ENCODE results near the gene ADRM1.

Gene ADRM1

DNA sequence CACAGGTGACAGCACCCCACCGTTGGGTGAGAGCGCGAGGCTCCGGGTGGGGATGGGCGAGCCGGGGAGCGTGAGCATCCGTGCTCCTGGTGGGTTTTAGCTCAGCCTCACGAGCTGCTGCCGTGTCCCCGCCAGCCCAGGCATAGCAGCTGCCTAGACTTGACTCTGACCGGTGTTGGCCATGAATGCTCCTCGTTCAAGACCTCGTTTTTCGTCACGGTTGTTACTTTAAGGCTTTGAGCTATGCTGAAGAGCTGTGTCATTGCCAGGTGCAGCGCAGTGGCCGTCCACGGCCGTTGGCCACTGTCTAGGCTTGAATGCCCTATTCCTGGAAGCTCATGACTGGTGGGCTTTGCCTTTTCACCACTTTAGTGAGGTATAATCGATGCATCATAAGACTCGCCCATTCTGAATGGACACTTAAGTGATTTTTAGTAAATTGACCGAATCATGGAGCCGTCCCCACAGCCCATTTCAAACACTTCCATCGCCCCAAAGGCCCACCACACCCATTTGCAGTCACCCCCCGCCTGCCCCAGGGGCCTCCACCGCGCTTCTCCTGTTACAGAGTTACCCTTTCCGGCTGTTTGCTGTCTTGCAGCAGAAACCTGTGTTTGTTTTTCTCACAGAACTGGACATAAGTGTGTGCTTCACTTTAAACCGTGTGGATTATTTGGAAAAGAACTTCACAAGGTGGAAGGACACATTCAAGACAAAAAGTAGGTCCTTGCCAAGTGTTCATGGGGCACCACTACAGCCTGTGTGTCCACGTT is 21.4 kb upstream of the ADRM1 start:
- no peak for DNase-seq (ENCODE audit: low spot score)

DNA sequence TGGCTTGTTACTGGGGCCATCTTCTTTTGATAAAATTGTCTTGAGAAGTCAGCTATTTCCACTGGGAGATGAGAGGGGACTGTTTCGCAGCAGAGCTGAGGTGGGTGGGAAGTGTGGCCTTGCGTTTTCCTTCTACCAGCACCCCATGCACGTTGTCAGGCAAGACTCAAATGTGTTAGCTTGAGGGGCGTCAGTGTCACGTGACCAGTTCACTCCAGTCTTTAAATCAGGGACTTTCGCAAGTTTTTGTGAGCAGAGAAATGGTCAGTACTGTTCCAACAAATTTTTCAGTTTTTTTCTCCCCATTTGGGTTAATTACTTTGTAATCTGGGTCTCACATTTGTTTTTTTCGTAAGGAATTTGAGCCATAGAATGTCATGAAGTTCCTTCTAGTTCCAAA is 20.7 kb upstream of the ADRM1 start:
- no peak for DNase-seq (ENCODE audit: low spot score)

- no peak for DNase-seq (ENCODE audit: low spot score)
Observed at GRCh38 chr20:62282877-62283503, 19.8 kb upstream of the ADRM1 start.

DNA sequence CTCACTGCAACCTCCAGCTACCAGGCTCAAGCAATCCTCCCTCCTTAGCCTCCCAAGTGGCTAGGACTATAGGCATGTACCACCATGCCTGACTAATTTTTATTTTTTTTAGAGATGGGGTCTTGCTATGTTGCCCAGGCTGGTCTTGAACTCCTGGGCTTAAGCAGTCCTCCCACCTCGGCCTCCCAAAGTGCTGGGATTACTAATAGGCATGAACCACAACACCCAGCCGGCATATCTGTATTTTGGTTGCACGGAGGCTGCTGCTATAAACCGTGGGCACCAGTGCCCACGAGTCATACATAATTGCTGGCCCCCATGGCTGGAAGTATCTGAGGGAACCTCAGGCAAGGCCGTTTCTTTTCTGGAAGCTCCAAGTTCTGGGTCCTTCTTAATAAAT is 18.3 kb upstream of the ADRM1 start:
- DNase-seq (ENCODE audit: low spot score): no peak

- no peak for DNase-seq (ENCODE audit: low spot score)
Observed at GRCh38 chr20:62285151-62285550, 17.6 kb upstream of the ADRM1 start.

DNA sequence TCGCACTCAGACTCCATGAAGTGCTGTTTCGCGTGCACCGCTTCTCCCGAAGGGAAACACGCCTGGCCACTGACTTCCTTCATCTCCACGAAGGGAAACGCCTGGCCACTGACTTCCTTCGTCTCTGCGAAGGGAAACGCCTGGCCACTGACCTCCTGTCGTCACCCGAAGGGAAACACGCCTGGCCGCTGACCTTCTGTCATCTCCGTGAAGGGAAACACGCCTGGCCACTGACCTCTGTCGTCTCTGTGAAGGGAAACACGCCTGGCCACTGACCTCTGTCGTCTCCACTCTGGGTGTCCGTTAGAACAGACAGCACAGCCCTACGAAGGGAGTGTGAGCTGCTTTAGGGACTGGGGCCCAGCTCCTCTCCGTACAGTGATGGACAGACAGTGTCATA is 17.1 kb upstream of the ADRM1 start:
- no peak for DNase-seq (ENCODE audit: low spot score)

GRCh38 chr20:62286493-62287064 is 16.2 kb upstream of the ADRM1 start:
- DNase-seq (ENCODE audit: low spot score): no peak

DNA sequence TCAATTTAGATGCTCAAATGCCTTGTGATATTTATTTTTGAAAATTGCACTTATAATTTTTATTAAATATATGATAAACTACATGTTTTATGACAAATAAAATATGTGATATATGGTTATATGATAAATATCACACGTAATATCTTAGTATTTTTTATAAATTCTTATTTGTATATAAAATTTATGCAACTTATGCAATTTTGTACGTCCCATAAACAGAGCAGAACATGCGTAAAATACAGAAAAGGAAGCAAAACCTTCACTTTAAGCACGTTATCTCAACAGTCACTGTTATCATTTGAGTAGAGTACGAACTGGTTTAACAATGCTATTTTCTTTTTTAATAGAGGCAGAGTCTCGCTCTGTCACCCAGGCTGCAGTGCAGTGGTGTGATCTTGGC is 15.7 kb upstream of the ADRM1 start:
- no peak for DNase-seq (ENCODE audit: low spot score)

- DNase-seq (ENCODE audit: low spot score): no peak
Observed at GRCh38 chr20:62287759-62288534, 14.8 kb upstream of the ADRM1 start.

DNA sequence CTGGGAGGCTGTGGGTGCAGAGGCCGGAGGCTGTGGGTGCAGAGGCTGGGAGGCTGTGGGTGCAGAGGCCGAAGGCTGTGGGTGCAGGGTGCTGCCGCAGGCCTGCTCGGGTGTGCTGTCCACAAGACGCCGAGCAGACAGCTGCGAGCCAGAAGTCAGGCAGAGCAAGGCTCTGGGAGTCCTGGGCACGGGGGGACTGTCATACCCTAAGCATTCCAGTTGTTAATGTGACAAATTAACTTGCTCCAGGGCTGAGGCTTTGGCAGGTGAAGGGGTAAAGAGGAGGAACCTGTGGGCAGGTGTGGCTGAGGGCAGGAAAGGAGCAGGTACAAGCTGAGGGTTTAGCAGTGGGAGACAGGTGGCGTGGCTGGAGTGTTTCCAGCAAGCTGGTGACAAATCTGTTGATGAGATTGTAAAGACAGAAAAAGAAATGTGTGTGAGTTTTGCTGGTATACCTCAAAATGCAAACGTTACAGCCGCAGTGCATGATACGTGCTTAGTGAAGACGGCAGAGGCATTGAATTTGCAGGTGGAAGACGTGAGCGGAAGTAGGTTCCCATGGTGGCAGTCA is 14.2 kb upstream of the ADRM1 start:
- no peak for DNase-seq (ENCODE audit: low spot score)

DNA sequence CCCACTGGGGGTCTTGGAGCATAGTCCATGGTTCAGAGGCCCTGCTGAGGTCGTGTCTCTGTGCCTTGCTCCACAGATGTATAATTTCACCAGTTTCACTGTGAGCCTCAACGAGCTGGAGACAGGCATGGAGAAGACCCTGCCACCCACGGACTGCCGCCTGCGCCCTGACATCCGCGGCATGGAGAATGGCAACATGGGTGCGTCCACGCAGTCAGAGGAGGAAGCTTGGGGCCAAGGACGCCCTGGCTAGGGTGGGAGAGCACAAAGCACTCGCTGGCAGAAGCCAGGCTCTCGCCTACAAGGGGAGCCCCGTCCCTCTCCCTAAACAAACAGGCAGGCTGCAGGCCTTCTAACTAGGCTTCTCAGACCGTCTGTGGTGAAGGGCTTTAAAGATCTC is 13.7 kb upstream of the ADRM1 start:
- no peak for DNase-seq (ENCODE audit: low spot score)

GRCh38 chr20:62289898-62290297 is 12.9 kb upstream of the ADRM1 start:
- DNase-seq (ENCODE audit: low spot score): no peak

GRCh38 chr20:62291251-62292066 is 11.3 kb upstream of the ADRM1 start:
- DNase-seq (ENCODE audit: low spot score): no peak

DNA sequence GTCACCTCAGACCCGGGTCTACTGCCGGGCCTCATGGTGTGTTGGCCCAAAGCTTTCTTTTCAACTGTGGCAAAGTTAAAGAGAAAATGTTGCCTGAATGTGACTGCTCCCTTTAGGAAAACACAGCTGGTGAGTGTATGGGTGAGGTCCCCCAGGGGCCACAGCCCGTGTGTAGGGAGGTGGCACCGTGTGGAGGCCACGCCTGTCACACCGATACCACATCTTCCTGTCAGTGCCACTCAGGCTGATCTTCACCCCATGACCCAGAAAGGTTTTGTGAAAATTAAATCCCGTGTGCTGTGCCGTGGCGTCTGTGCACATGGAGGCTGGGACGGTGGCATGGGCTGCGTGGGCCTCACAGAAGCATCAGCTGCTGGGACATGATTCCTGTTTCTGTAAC is 10.7 kb upstream of the ADRM1 start:
- no peak for DNase-seq (ENCODE audit: low spot score)

DNA sequence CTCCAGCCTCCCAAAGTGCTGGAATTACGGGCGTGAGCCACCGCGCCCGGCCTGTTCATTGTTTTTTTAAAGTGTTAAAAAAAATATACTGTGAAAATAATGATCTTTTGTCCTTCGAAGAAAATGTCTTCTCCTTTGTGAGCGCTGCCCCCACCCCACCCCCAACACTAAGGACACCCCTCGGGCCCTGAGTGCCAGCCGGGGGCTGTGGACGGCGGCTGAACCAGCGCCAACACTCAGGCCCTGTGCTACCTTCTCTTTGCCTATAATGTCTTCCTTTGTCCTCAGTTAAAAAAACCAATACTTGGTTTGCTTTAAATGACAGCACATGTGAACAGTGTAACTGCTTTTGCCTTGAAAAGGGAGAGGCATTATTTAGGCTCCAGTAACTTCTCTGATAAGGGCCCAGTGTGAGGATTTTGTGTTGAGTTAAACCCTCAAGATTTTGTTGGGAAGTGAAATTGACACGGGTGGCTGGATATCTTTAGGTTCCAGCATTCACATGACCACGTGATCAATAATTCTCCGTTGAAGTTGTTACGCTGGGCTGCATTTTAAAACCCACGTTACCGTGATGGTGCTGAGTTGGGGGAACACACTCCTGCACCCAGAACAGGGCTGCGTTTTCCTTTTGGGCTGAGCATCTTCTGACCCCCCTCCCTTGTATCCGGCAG is 9.5 kb upstream of the ADRM1 start:
- DNase-seq (ENCODE audit: low spot score): no peak

DNA sequence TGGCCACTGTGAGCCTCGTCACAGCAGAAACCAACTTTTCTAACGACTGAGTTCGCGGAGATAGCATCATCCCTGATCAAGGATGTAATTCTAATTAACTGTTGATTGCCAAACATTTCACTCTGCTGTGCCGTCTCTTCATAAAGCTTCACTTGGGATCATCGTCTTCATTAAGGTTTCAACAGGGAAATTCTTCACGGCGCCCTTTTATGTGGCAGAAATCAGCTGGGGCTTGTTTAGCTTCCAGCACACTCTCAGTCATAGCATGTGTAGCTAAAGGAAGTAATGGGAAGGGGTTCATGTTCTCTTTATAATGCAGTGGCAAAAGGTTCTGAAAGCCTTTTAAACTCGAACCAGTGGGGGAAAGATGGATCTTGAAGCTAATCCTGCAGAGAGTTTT is 8.9 kb upstream of the ADRM1 start:
- no peak for DNase-seq (ENCODE audit: low spot score)

GRCh38 chr20:62294516-62294915 is 8.3 kb upstream of the ADRM1 start:
- no peak for DNase-seq (ENCODE audit: low spot score)

DNA sequence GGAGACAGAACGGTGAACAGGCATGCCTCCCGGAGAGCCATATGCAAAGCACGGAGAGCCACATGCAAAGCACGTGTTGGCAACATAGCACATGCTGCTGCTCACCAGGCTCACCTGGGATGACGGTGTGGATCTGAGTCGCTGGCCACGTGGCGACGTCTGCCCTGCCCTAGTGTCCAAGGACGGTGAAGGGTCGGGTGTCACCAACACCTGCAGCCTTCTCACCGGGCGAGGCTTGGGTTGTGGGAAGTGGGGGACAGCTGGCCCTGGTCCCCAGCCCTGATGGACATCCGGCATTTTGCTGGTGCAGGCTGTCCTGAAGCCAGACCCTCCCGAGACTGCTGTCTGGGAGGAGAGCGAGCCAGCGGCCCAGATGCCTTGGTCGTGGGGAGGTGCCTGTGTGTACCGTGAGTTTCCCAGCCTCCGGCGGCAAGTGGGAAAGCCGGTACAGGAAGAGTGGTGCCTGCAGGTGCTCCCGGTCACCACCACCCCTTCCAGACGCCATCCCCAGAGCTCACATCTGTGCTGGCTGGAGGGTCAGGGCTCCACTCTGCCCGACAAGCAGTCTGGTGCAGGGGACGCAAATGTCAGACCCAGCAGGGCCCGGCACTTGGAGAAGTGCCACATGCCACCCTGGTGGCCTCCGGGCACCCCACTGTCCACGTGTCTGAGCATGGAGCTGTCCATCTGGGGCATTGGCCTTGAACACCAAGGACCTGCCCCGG is 5.9 kb upstream of the ADRM1 start:
- DNase-seq (ENCODE audit: low spot score): no peak

- DNase-seq (ENCODE audit: low spot score): no peak
Observed at GRCh38 chr20:62297449-62298227, 5.2 kb upstream of the ADRM1 start.
